ENCODE results near the gene CDYL. TPM values are rescaled to one million over a fixed set of nuclear protein-coding genes. Genes with fewer than 3 reads are reported as not detected.

Gene CDYL
- total RNA-seq, 1 experiment from 2014 or later: 32.0 TPM

DNA sequence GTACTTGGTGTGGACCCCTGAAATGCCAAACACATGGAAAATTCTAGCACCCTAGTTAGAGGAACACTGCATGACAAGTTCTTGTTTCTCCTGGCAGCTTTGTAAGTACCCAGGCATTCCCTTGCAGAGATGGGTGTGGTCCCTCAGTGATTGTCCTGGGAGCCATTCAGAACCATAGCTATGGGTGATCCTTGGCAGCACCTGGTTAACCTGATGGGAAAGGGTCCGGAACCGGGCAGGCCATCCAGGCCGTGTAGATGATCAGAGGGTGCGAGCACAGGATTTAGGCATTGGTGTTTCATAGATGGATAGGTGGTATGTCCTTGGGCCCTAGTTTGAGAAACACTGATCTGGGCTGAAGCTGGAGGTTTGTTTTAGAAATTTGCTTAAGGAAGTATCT is 131.9 kb downstream of the CDYL start:
- DNase-seq (ENCODE audit: low spot score): no peak

DNA sequence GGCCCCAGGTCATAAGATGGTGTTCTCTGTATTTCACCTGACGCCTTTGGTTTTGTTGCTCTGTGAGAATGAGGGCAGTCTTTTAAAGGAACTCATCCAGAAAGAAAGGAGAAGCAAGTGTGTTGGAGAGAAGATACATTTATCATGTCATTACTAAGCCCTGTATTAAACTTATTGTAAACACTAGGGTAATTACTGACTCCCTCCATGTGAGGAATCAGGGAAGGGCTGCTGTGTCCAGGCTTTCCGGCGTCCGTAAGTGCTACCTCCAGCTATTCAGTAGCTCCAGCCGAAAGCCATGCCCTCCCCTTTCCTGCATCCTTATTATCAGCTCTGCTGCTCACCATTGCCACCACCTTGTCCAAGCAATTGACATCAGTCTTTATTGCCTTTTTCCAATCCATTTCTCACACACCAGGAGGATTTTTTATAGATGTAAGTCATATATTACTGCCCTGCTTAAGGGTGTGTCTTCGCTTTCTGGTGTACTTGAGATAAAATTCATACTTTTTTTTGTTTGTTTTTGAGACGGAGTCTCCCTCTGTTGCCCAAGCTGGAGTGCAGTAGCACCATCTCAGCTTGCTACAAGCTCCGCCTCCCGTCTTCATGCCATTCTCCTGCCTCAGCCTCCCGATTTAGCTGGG is 133.0 kb downstream of the CDYL start:
- no peak for DNase-seq (ENCODE audit: low spot score)

GRCh38 chr6:4910037-4910760 is 134.0 kb downstream of the CDYL start:
- no peak for DNase-seq (ENCODE audit: low spot score)

DNA sequence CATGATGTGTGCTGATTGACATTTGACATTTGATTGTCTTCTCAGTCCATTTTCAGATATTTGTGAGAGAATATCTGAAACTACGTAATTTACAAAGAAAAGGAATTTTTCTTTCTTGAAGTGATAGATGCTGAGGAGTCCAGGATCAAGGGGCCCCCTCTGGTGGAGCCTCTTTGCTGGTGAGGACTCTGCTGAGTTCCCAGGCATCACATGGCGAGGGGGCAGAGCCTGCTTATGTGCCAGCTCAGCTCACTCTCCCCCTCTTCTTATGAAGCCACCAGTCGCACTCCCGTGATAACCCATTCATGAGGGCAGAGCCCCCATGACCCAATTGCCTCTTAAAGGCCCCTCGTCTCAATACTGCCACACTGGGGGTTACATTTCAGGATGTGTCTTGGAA is 136.4 kb downstream of the CDYL start:
- DNase-seq (ENCODE audit: low spot score): no peak

- no peak for DNase-seq (ENCODE audit: low spot score)
These were observed 137.7 kb downstream of the CDYL start for GRCh38 chr6:4913705-4914419.

GRCh38 chr6:4914420-4915159 is 138.4 kb downstream of the CDYL start:
- no peak for DNase-seq (ENCODE audit: low spot score)

GRCh38 chr6:4916954-4917561 is 140.9 kb downstream of the CDYL start:
- DNase-seq (ENCODE audit: low spot score): no peak

DNA sequence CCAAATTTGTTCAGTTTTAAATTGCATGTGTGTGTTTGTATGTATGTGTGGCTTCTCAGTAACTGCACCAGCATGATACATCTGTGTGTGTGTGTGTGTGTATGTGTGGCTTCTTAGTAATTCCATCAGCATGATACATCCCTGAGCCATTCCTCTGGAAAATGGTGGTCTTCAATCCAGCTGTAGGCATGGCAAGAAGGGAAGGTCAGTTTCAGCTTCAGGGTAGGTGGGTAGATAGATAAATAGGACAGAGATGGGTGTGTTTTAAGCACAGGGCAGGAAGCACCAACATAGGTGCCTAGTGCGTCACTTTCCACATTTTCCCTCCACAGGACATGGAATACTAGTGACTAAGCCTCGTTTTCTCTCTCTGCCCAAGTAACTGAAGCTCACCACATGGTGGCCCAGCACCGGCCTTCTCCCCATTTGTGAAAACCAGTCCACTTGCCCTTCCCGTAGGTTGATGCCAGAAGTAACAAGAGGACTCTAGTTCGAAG is 144.8 kb downstream of the CDYL start:
- peak; percentile 47 for DNase-seq (ENCODE audit: low spot score)

GRCh38 chr6:4922488-4923037 is 146.4 kb downstream of the CDYL start:
- no peak for DNase-seq (ENCODE audit: low spot score)

GRCh38 chr6:4923081-4923480 is 146.9 kb downstream of the CDYL start:
- DNase-seq (ENCODE audit: low spot score): no peak

GRCh38 chr6:4924661-4925271 is 148.6 kb downstream of the CDYL start:
- no peak for DNase-seq (ENCODE audit: low spot score)

DNA sequence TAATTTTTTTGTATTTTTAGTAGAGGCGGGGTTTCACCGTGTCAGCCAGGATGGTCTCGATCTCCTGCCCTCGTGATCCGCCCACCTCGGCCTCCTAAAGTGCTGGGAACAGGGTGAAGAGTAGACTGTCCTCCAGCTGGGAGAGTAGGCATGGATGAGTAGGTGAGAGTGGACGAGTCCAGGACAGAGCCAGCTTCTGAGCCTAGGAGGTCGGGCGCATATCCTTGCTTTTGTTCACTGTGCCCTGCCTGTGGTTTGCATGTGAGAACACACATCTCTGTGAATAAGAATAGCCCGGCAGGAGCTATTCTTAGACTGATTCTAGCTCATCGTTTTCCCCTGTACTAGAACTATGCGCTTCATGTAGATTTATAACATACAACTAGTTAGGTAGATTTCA is 149.4 kb downstream of the CDYL start:
- no peak for DNase-seq (ENCODE audit: low spot score)

DNA sequence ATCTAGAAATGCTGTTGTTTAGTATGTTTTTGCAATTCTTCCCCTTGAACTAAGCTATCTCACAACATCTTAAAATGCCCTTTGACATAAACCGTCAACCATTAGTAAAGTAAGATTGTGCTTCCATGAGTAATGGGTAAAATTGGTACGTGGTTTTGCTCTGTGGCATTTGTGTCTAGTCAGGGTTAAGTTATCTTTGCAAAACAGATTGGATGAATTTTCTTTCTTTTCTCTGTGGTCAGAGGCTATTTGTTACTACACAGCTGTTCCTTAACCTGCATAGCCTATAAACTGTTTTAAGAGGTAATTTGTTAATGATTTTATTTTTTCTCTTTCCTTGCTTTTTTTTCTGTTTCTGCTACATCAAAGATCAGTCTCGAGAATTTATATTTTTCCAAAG is 152.2 kb downstream of the CDYL start:
- DNase-seq (ENCODE audit: low spot score): peak; percentile 42

- DNase-seq (ENCODE audit: low spot score): no peak
These were observed 153.0 kb downstream of the CDYL start for GRCh38 chr6:4929097-4929718.

GRCh38 chr6:4930025-4930691 is 154.0 kb downstream of the CDYL start:
- no peak for DNase-seq (ENCODE audit: low spot score)

DNA sequence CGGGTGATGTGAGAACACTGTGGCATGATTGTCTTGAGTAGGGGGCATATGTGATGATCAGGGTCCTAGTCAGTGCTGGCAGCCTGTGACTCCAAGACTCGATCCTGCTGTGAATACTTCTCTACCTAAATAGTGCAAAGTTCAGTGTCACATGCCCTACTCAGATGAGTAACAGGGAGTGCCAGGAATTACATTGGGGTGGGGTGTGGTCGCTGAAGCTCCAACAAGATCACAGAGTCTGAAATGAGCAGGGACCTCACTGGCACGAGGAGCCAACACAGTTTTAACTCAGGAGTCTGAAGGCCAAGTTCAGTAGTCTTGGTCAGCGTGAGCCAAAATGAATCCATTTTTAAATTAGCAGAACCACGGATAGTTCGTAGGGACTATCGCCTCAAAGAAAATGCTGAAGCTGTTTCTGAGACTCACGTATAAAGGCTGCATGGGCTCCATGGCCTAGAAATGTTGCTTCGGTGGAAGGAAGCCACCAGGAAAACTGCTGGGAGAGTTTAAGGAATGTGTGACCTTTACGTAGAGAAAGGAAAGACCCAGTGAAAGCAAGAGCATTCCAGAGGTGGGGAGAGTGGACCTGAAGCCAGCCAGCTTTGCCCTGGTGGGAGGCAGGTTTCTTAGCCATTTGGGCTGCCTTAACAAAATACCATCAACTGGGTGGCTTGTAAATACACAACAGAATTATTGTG is 155.5 kb downstream of the CDYL start:
- DNase-seq (ENCODE audit: low spot score): peak; percentile 31

- DNase-seq (ENCODE audit: low spot score): no peak
These were observed 156.2 kb downstream of the CDYL start for GRCh38 chr6:4932228-4932903.

DNA sequence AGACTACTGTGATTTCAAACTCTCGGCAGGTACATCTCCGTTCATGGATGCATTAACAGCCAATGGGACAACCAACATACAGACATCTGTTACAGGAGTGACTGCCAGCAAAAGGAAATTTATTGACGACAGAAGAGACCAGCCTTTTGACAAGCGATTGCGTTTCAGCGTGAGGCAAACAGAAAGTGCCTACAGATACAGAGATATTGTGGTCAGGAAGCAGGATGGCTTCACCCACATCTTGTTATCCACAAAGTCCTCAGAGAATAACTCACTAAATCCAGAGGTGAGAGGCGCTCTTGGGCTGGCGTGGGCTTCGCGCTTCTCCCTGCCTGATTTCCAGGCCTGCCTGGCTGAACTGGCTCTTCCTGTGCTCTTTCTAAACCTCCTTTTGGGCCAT is 159.3 kb downstream of the CDYL start:
- DNase-seq (ENCODE audit: low spot score): no peak
